ENCODE results near the gene SPATA7. TPM values are rescaled to one million over a fixed set of nuclear protein-coding genes. Genes with fewer than 3 reads are reported as not detected.

SPATA7 gene
- total RNA-seq, 1 donor from 2014 or later: 7.6 TPM

- Mint-ChIP-seq H3K27ac (ENCODE audit: unreplicated experiment) (no peak overlapping the region), H3K27me3 (ENCODE audit: low read depth) (no peaks in the 10 kb centered on the region), H3K36me3 (ENCODE audit: low read depth) (peaks cover 42% of the 10 kb centered on the region), H3K4me3 (ENCODE audit: unreplicated experiment) (no peak overlapping the region), H3K9me3 (ENCODE audit: low read depth) (peaks cover 21% of the 10 kb centered on the region), H3K4me1 (ENCODE audit: low read depth) (no peaks in the 10 kb centered on the region)
- no peak for TF ChIP-seq CTCF (IDR thresholded peaks at IDR 0.05)
- DNase-seq (ENCODE audit: low spot score): no peak
Observed at GRCh38 chr14:88452231-88452630, 66.8 kb downstream of the SPATA7 start.

GRCh38 chr14:88454886-88455285 is 69.4 kb downstream of the SPATA7 start:
- no peak for TF ChIP-seq CTCF (IDR thresholded peaks at IDR 0.05)
- peaks cover 35% of the 10 kb centered on the region for H3K9me3 Mint-ChIP-seq (ENCODE audit: low read depth)
- H3K27ac Mint-ChIP-seq (ENCODE audit: unreplicated experiment): no peak overlapping the region
- no peak for DNase-seq (ENCODE audit: low spot score)
- no peaks in the 10 kb centered on the region for H3K4me1 Mint-ChIP-seq (ENCODE audit: low read depth)
- no peaks in the 10 kb centered on the region for H3K27me3 Mint-ChIP-seq (ENCODE audit: low read depth)
- no peak overlapping the region for H3K4me3 Mint-ChIP-seq (ENCODE audit: unreplicated experiment)
- H3K36me3 Mint-ChIP-seq (ENCODE audit: low read depth): peaks cover 48% of the 10 kb centered on the region

- Mint-ChIP-seq H3K4me1 (ENCODE audit: low read depth) (peaks cover 8% of the 10 kb centered on the region), H3K9me3 (ENCODE audit: low read depth) (peaks cover 26% of the 10 kb centered on the region), H3K4me3 (ENCODE audit: unreplicated experiment) (no peak overlapping the region), H3K36me3 (ENCODE audit: low read depth) (peaks cover 52% of the 10 kb centered on the region), H3K27me3 (ENCODE audit: low read depth) (no peaks in the 10 kb centered on the region), H3K27ac (ENCODE audit: unreplicated experiment) (no peak overlapping the region)
- no peak for DNase-seq (ENCODE audit: low spot score)
- peak; percentile 55 for TF ChIP-seq CTCF (IDR thresholded peaks at IDR 0.05)
Observed at GRCh38 chr14:88463318-88463717, 77.9 kb downstream of the SPATA7 start.

- Mint-ChIP-seq H3K4me3 (ENCODE audit: unreplicated experiment) (no peak overlapping the region), H3K27me3 (ENCODE audit: low read depth) (no peaks in the 10 kb centered on the region), H3K4me1 (ENCODE audit: low read depth) (peaks cover 36% of the 10 kb centered on the region), H3K36me3 (ENCODE audit: low read depth) (peaks cover 38% of the 10 kb centered on the region), H3K27ac (ENCODE audit: unreplicated experiment) (peak overlapping the region; percentile 66), H3K9me3 (ENCODE audit: low read depth) (no peaks in the 10 kb centered on the region)
- no peak for TF ChIP-seq CTCF (IDR thresholded peaks at IDR 0.05)
- DNase-seq (ENCODE audit: low spot score): no peak
Observed at GRCh38 chr14:88468406-88468805, 82.9 kb downstream of the SPATA7 start.

GRCh38 chr14:88470542-88471440 is 85.3 kb downstream of the SPATA7 start:
- no peaks in the 10 kb centered on the region for H3K9me3 Mint-ChIP-seq (ENCODE audit: low read depth)
- DNase-seq (ENCODE audit: low spot score): no peak
- no peak for TF ChIP-seq CTCF (IDR thresholded peaks at IDR 0.05)
- H3K4me3 Mint-ChIP-seq (ENCODE audit: unreplicated experiment): no peak overlapping the region
- H3K36me3 Mint-ChIP-seq (ENCODE audit: low read depth): peaks cover 36% of the 10 kb centered on the region
- no peaks in the 10 kb centered on the region for H3K27me3 Mint-ChIP-seq (ENCODE audit: low read depth)
- peak overlapping the region; percentile 4 for H3K27ac Mint-ChIP-seq (ENCODE audit: unreplicated experiment)
- H3K4me1 Mint-ChIP-seq (ENCODE audit: low read depth): peaks cover 36% of the 10 kb centered on the region

Measured in chondrocyte (in vitro differentiated cells).